CD4-positive, alpha-beta memory T cell (primary cell): ENCODE data around the gene PTBP2. TPM values are rescaled to one million over a fixed set of nuclear protein-coding genes. Genes with fewer than 3 reads are reported as not detected.
A peak's percentile ranks its signal among the peaks of the same experiment; 100 is the strongest.

Source experiments
- CTCF ChIA-PET: fragments of 350-600 bp; sonication (Branson Sonifier 250); formaldehyde crosslinking; loops from one replicate; lab custom pipeline; 2021; ENCODE audit warnings: inconsistent platforms; ENCODE audit not compliant: partially characterized antibody; lab: Charles Lee
- POLR2A ChIA-PET: fragments of 350-600 bp; sonication (Branson Sonifier 250); formaldehyde crosslinking; loops from one replicate; lab custom pipeline; 2021; ENCODE audit not compliant: partially characterized antibody; lab: Charles Lee
- DNase-seq, 5 donors: peaks; one replicate each; pipeline versions ENCODE4 v3.0.0 to v3.0.0-alpha.2; 2020 to 2022; ENCODE audit warnings: mixed read lengths in 1 of 5
- H3K27ac ChIP-seq: one replicate; pipeline ENCODE4 v1.7.0; 2013; ENCODE audit warnings: low read depth, low read length
- H3K27me3 ChIP-seq: 2 replicates; pipeline ENCODE4 v1.7.0; 2013; ENCODE audit warnings: mild to moderate bottlenecking, low read length, moderate library complexity; ENCODE audit not compliant: insufficient read depth
- H3K36me3 ChIP-seq: 2 replicates; pipeline ENCODE4 v1.7.0; 2013; ENCODE audit warnings: mild to moderate bottlenecking, low read length, moderate library complexity; ENCODE audit not compliant: insufficient read depth
- H3K4me1 ChIP-seq: 2 replicates; pipeline ENCODE4 v1.7.0; 2013; ENCODE audit warnings: mild to moderate bottlenecking, low read length, moderate library complexity; ENCODE audit not compliant: insufficient read depth
- H3K4me3 ChIP-seq, 2 donors: one replicate each; pipeline ENCODE4 v1.7.0; 2013; ENCODE audit warnings: low read length in 2 of 2, mild to moderate bottlenecking in 1 of 2
- H3K9me3 ChIP-seq, 2 donors: one replicate each; pipeline ENCODE4 v1.7.0; 2013; ENCODE audit warnings: low read length in 2 of 2, control low read depth in 1 of 2; ENCODE audit not compliant: control insufficient read depth in 1 of 2
- H3K27ac Mint-ChIP-seq, 7 donors: one replicate each; pipeline ENCODE4 v1.8.0; 2020 to 2021; ENCODE audit warnings: mixed read lengths in 7 of 7, mild to moderate bottlenecking in 6 of 7, inconsistent platforms in 3 of 7, moderate library complexity in 3 of 7
- H3K27me3 Mint-ChIP-seq, 2 donors: one replicate each; pipeline ENCODE4 v1.8.0; 2020 to 2021; ENCODE audit warnings: mixed read lengths in 2 of 2
- H3K36me3 Mint-ChIP-seq, 2 donors: one replicate each; pipeline ENCODE4 v1.8.0; 2020 to 2021; ENCODE audit warnings: mixed read lengths in 2 of 2, inconsistent platforms in 1 of 2, mild to moderate bottlenecking in 1 of 2
- H3K4me1 Mint-ChIP-seq, 4 donors: one replicate each; pipeline ENCODE4 v1.8.0; 2020 to 2021; ENCODE audit warnings: mixed read lengths in 4 of 4, mild to moderate bottlenecking in 1 of 4
- H3K4me3 Mint-ChIP-seq, 8 donors: one replicate each; pipeline ENCODE4 v1.8.0; 2020 to 2021; ENCODE audit warnings: mixed read lengths in 8 of 8, mild to moderate bottlenecking in 7 of 8, moderate library complexity in 6 of 8, inconsistent platforms in 3 of 8
- H3K9me3 Mint-ChIP-seq, 8 donors: one replicate each; pipeline ENCODE4 v1.8.0; 2020 to 2021; ENCODE audit warnings: mixed read lengths in 8 of 8, mild to moderate bottlenecking in 5 of 8, inconsistent platforms in 3 of 8, moderate library complexity in 1 of 8
- intact Hi-C: fragments of 100-400 bp; cut with micrococcal nuclease; formaldehyde crosslinking; loops from one replicate; pipeline ENCODE4 v1.15.1; 2023
- polyA plus RNA-seq, 2 donors: library from polyadenylated mRNA; unstranded; fragments of 300-500 nt; fragmentation: Illumina TruSeq; gene quantifications; one replicate each; pipeline ENCODE4 v1.2.3, GENCODE V29; 2021
- total RNA-seq, 2 experiments: library from RNA; stranded (reverse); gene quantifications; one replicate each; pipeline ENCODE4 v1.2.3, GENCODE V29; 2021

Gene PTBP2
- total and polyA plus RNA-seq, 4 experiments from 2014 or later: 1.5 to 21.0 (median 11.8) TPM

DNA sequence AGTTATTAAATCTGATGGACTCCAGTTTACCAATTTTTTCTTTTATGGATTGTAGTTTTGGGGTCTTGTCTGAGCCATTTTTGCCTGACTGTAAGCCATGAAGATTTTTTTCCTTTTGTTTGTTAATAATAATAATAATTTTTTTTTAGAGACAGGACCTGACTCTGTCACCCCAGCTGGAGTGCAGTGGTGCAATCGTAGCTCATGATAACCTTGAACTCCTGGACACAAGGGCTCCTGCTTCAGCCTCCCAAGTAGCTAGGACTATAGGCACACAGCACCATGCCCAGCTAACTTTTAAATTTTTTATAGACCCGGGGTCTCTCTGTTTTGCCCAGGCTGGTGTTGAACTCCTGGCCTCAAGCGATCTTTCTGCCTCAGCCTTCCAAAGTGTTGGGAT, 6.3 kb downstream of the PTBP2 start:
- peaks cover 65% of the 10 kb centered on the region for H3K4me1 ChIP-seq
- CTCF ChIA-PET: no interaction called here
- H3K4me3 ChIP-seq: no peak overlapping the region
- Mint-ChIP-seq H3K27me3 (no peaks in the 10 kb centered on the region), H3K4me3 (no peak overlapping the region), H3K36me3 (peaks cover 37 to 41% of the 10 kb centered on the region in 2 donors), H3K4me1 (peaks cover 42 to 66% (median 52%) of the 10 kb centered on the region in 4 donors), H3K27ac (peak overlapping the region in 2 of 7 donors; percentile 29 to 70), H3K9me3 (peaks cover 0 to 2% (median 0%) of the 10 kb centered on the region in 8 donors)
- H3K27me3 ChIP-seq: no peaks in the 10 kb centered on the region
- DNase-seq: no peak
- H3K9me3 ChIP-seq: no peaks in the 10 kb centered on the region
- intact Hi-C loops: loop anchor here (10.0 kb wide), 1 partner anchor 1317 kb away; no protein-coding TSS in a partner anchor
- POLR2A ChIA-PET: no interaction called here
- H3K27ac ChIP-seq: no peak overlapping the region
- H3K36me3 ChIP-seq: no peaks in the 10 kb centered on the region

DNA sequence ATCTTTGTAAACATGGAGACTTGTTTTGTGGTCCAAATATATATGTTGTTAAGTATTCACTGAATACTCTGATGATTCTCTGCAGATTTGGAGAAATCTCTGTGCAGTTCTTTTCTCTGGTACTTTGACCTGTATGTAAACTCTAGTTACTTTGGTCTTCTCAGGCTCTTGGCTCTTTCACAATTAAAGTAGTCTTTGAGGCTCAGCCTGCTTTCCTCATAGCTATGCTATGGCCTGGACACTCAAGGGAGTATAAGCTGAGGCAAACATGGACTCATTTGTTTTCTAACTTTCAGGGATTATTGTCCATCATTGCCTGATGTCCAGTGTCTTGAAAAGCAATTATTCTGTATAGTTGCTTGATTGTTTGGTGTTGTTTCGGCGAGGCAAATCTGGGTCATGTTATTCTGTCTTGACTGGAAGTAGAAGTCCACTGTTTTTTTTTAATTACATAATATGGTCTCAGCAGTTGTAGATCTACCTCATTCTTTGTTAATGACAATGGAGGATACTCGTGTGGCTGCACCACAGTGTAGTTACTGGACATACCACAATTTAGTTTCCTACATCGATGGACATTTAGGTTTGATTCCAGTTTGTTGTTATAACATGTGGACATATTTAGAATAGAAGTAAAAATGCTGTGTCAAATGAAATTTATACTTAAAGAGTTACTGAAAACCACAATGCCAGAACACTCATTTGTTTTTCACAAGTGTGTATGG, 9.2 kb downstream of the PTBP2 start:
- Histone ChIP-seq H3K9me3 (no peaks in the 10 kb centered on the region), H3K4me1 (peaks cover 52% of the 10 kb centered on the region), H3K27ac (no peak overlapping the region), H3K4me3 (no peak overlapping the region), H3K27me3 (no peaks in the 10 kb centered on the region), H3K36me3 (no peaks in the 10 kb centered on the region)
- Mint-ChIP-seq H3K4me3 (peak overlapping the region in 4 of 8 donors; percentile 1 to 26 (median 19)), H3K27me3 (no peaks in the 10 kb centered on the region), H3K9me3 (peaks cover 0 to 3% (median 0%) of the 10 kb centered on the region in 8 donors), H3K4me1 (peaks cover 35 to 56% (median 48%) of the 10 kb centered on the region in 4 donors), H3K27ac (peak overlapping the region in 1 of 7 donors; percentile 3), H3K36me3 (peaks cover 50 to 52% of the 10 kb centered on the region in 2 donors)
- CTCF ChIA-PET: no interaction called here
- DNase-seq: no peak
- intact Hi-C loops: no loop called here
- POLR2A ChIA-PET: no interaction called here

DNA sequence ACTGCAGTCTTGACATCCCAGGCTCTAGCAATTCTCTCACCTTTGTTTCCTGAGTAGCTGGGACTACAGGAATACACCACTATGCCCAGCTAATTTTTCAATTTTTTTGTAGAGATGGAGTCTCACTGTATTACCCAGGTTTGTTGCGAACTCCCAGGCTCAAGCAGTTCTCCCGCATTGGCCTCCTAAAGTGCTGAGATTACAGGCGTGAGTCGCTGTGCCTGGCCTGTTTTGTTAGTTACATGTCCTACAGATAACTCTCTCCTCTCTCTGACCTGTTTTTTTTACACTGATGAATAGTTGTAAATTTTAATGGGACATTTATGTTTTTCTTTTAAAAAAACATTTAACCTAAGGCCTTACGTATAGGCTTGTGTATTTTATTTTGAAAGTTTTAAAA, 19.8 kb downstream of the PTBP2 start:
- intact Hi-C loops: no loop called here
- DNase-seq: no peak
- Mint-ChIP-seq H3K36me3 (peaks cover 16 to 31% of the 10 kb centered on the region in 2 donors), H3K4me1 (peaks cover 16 to 48% (median 36%) of the 10 kb centered on the region in 4 donors), H3K27ac (no peak overlapping the region), H3K27me3 (no peaks in the 10 kb centered on the region), H3K9me3 (no peaks in the 10 kb centered on the region), H3K4me3 (no peak overlapping the region)
- Histone ChIP-seq H3K27me3 (no peaks in the 10 kb centered on the region), H3K4me3 (no peak overlapping the region), H3K27ac (no peak overlapping the region), H3K36me3 (peaks cover 5% of the 10 kb centered on the region), H3K9me3 (no peaks in the 10 kb centered on the region), H3K4me1 (peaks cover 6% of the 10 kb centered on the region)
- ChIA-PET CTCF (no interaction called here), POLR2A (no interaction called here)

DNA sequence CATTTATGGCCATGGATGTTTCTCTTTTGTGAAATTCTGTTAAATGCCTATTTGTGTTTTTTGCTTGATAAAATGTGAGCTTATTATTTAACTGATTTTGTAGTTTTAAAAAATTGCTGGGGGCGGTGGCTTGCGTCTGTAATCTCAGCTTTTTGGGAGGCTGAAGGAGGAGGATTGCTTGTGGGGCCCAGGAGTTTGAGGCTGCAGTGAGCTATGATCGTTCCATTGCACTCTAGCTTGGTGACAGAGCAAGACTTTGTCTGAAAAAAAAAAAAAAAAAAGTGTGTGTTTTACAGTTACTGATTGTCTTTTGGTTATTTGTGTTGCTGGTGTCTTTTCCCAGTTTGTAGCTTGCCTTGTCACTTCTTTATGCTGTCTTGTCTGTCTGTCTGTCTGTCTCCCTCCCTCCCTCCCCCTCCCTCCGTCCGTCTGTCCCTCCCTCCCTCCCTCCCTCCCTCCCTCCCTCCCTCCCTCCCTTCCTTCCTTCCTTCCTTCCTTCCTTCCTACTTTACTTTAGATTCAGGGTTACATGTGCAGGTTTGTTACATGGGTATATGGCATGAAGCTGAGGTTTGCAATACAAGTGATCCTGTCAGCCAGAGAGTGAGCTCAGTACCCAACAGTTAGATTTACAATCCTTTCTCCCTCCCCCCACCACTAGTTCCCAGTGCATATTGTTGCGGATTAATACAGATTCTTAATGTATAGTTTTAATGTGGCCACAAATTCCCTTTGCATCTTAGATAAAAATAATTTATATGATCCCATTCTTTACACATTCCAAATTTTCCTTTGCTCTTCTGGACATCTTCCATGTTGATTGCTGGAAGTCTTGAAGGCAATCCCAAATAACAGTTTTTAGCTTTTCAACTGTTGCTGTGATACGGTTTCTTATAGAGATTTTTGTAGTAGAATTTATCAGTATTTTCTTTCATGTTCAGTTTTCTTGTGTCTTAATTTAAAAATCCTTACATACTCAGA, 25.1 kb downstream of the PTBP2 start:
- peak overlapping the region in 1 of 7 donors; percentile 10 for H3K27ac Mint-ChIP-seq
- no peaks in the 10 kb centered on the region for H3K27me3 ChIP-seq
- ChIA-PET CTCF (interaction anchor here (1.0 kb wide), 1 partner anchor 10 kb away, joined by 3 read pairs; no protein-coding TSS in a partner anchor), POLR2A (no interaction called here)
- H3K9me3 ChIP-seq: no peaks in the 10 kb centered on the region
- H3K4me1 Mint-ChIP-seq: peaks cover 31 to 46% (median 39%) of the 10 kb centered on the region in 4 donors
- intact Hi-C loops: no loop called here
- peaks cover 8% of the 10 kb centered on the region for H3K4me1 ChIP-seq
- H3K9me3 Mint-ChIP-seq: peaks cover 0 to 2% (median 0%) of the 10 kb centered on the region in 8 donors
- no peak overlapping the region for H3K27ac ChIP-seq
- peak overlapping the region in 1 of 8 donors; percentile 17 for H3K4me3 Mint-ChIP-seq
- H3K4me3 ChIP-seq: no peak overlapping the region
- H3K27me3 Mint-ChIP-seq: no peaks in the 10 kb centered on the region
- no peak for DNase-seq
- peaks cover 22 to 26% of the 10 kb centered on the region in 2 donors for H3K36me3 Mint-ChIP-seq
- peaks cover under 1% of the 10 kb centered on the region for H3K36me3 ChIP-seq

DNA sequence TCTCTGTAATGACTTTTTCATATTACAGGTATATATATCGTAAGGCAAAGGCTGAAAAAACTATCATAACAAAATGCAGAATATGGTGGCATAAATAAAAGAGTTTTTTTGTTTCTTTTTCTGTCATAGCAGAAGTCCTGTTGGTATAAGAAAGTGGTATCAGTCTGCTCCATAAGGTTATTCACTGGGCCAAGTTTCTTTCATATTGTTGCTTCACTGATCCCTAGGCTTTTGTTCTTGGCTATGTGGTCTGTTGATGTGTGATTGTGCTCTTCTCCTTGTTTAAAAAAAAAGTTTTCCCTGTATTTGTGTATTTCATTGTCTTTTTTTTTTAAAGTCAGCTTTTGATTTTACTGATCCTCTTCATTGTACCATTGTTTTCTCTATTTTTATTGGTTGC, 26.0 kb downstream of the PTBP2 start:
- H3K9me3 ChIP-seq: no peaks in the 10 kb centered on the region
- Mint-ChIP-seq H3K9me3 (peaks cover 0 to 2% (median 0%) of the 10 kb centered on the region in 8 donors), H3K27me3 (no peaks in the 10 kb centered on the region), H3K36me3 (peaks cover 28 to 30% of the 10 kb centered on the region in 2 donors), H3K4me3 (peak overlapping the region in 1 of 8 donors; percentile 1), H3K27ac (no peak overlapping the region), H3K4me1 (peaks cover 30 to 42% (median 35%) of the 10 kb centered on the region in 4 donors)
- ChIA-PET POLR2A (no interaction called here), CTCF (interaction anchor here (1.0 kb wide), 1 partner anchor 11 kb away, joined by 3 read pairs; no protein-coding TSS in a partner anchor)
- intact Hi-C loops: no loop called here
- no peaks in the 10 kb centered on the region for H3K27me3 ChIP-seq
- H3K4me1 ChIP-seq: peaks cover 8% of the 10 kb centered on the region
- H3K27ac ChIP-seq: no peak overlapping the region
- no peak for DNase-seq
- peaks cover 1% of the 10 kb centered on the region for H3K36me3 ChIP-seq
- no peak overlapping the region for H3K4me3 ChIP-seq

DNA sequence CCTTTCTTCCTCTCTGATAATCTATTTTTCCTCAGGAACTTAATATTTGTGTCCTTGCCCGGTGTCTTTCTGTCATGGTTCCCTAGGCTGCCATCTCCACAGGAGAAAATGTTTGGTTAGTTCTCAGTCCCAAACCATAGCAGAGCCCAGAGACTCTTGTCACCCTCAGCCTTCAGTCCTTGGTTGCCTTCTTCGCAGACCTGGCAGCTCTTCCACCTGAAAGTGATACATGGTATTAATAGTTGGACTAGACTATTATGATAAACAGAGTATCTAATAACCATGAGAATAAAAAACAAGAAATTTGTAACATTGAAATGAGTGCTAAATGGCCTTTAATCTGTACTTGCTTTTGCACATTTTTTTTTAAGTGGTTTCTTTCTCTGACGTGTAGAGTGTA, 26.5 kb downstream of the PTBP2 start:
- ChIA-PET CTCF (interaction anchor here (1.0 kb wide), 1 partner anchor 12 kb away, joined by 3 read pairs; no protein-coding TSS in a partner anchor), POLR2A (no interaction called here)
- H3K4me1 ChIP-seq: peaks cover 8% of the 10 kb centered on the region
- Mint-ChIP-seq H3K9me3 (peaks cover 0 to 2% (median 0%) of the 10 kb centered on the region in 8 donors), H3K4me1 (peaks cover 34 to 41% (median 36%) of the 10 kb centered on the region in 4 donors), H3K36me3 (peaks cover 33 to 35% of the 10 kb centered on the region in 2 donors), H3K27ac (peak overlapping the region in 1 of 7 donors; percentile 14), H3K27me3 (no peaks in the 10 kb centered on the region), H3K4me3 (peak overlapping the region in 1 of 8 donors; percentile 21)
- H3K4me3 ChIP-seq: no peak overlapping the region
- no peak for DNase-seq
- no peaks in the 10 kb centered on the region for H3K27me3 ChIP-seq
- H3K27ac ChIP-seq: no peak overlapping the region
- no peaks in the 10 kb centered on the region for H3K9me3 ChIP-seq
- H3K36me3 ChIP-seq: peaks cover 6% of the 10 kb centered on the region
- intact Hi-C loops: no loop called here
